DOHH2 (cell line): ENCODE measurements around the gene RALGAPB.

Experiments
- CTCF ChIP-seq: fragments of 200-600 bp; sonication (generic); IDR thresholded peaks from one replicate; pipeline ENCODE4 v1.5.1; 2014; ENCODE audit warnings: antibody characterized with exemption, mild to moderate bottlenecking, low read depth, low read length; ENCODE audit not compliant: poor library complexity, severe bottlenecking
- EZH2phosphoT487 ChIP-seq: fragments of 200-600 bp; sonication (generic); IDR thresholded peaks from 2 replicates; pipeline ENCODE4 v1.6.1; 2017; ENCODE audit warnings: borderline replicate concordance, mild to moderate bottlenecking, antibody characterized with exemption, low read length, moderate library complexity, mixed read lengths

GRCh38 chr20:38471245-38471644, 1.4 kb upstream of the RALGAPB start:
- TF ChIP-seq CTCF (no peak), EZH2phosphoT487 (no peak)
